Esophagus (tissue), 2 donors: ENCODE measurements around the gene MACROD2. TPM values are rescaled to one million over a fixed set of nuclear protein-coding genes. Genes with fewer than 3 reads are reported as not detected.
"Not testable (repeated sequence)": the region's sequence is repeated elsewhere in the genome, so short reads cannot be mapped to it uniquely, and the experiment has no call there.

Experiments used
- H3K27ac ChIP-seq, 2 donors: one replicate each; pipeline ENCODE4 v1.5.1; 2013; ENCODE audit warnings: low read depth in 2 of 2, mild to moderate bottlenecking in 2 of 2, inconsistent platforms in 1 of 2, low read length in 1 of 2, moderate library complexity in 1 of 2
- H3K27me3 ChIP-seq, 2 donors: one replicate each; pipeline ENCODE4 v1.6.1; 2013; ENCODE audit warnings: low read length in 2 of 2, control low read depth in 1 of 2, mild to moderate bottlenecking in 1 of 2; ENCODE audit not compliant: insufficient read depth in 2 of 2, control insufficient read depth in 1 of 2
- H3K36me3 ChIP-seq, 2 donors: one replicate each; pipeline ENCODE4 v1.6.1; 2013; ENCODE audit warnings: low read length in 1 of 2; ENCODE audit not compliant: control insufficient read depth in 2 of 2, insufficient read depth in 2 of 2
- H3K4me1 ChIP-seq, 2 donors: one replicate each; pipeline ENCODE4 v1.6.1; 2013; ENCODE audit warnings: low read length in 1 of 2; ENCODE audit not compliant: control insufficient read depth in 2 of 2, insufficient read depth in 2 of 2
- H3K4me3 ChIP-seq, 2 donors: one replicate each; pipeline ENCODE4 v1.5.1; 2013; ENCODE audit warnings: low read length in 2 of 2, mild to moderate bottlenecking in 2 of 2, low read depth in 1 of 2, moderate library complexity in 1 of 2
- H3K9me3 ChIP-seq, 2 donors: one replicate each; pipeline ENCODE4 v1.6.1; 2013; ENCODE audit warnings: mild to moderate bottlenecking in 2 of 2, low read depth in 1 of 2, low read length in 1 of 2, moderate library complexity in 1 of 2; ENCODE audit not compliant: control insufficient read depth in 2 of 2, insufficient read depth in 1 of 2
- WGBS, 2 donors: extraction: QIAGEN DNeasy Blood & Tissue Kit; methylation state at CpG; one replicate each; pipeline ENCODE4 v1.1.7; 2013; 5-methylcytosine and 5-hydroxymethylcytosine counted together
- polyA plus RNA-seq, 2 donors: library from polyadenylated mRNA; stranded (reverse); fragments of 200-250 nt; gene quantifications; one replicate each; pipeline ENCODE4 v1.2.3, GENCODE V29; 2013
- donor health status: healthy with polysubstance abuse.
- donor health status: Bipolar disorder and iron deficiency.

Gene MACROD2
- polyA plus RNA-seq, 2 donors: 0.64 to 1.9 TPM

- Histone ChIP-seq H3K4me1 (no peaks in the 10 kb centered on the region), H3K36me3 (no peaks in the 10 kb centered on the region), H3K27me3 (no peaks in the 10 kb centered on the region), H3K4me3 (no peak overlapping the region), H3K27ac (no peak overlapping the region), H3K9me3 (no peaks in the 10 kb centered on the region)
- 93 to 98% methylated on average over 5 of the region's 5 CpGs for WGBS, 2 donors
Measured at GRCh38 chr20:16011519-16011918, 2016.2 kb downstream of the MACROD2 start.

GRCh38 chr20:16012934-16013333 is 2017.6 kb downstream of the MACROD2 start:
- H3K4me1 ChIP-seq, H3K27me3 ChIP-seq, H3K36me3 ChIP-seq, H3K27ac ChIP-seq, H3K4me3 ChIP-seq, H3K9me3 ChIP-seq: not testable (repeated sequence)
- WGBS, 2 donors: 78 to 84% methylated on average over 6 of the region's 6 CpGs

GRCh38 chr20:16013631-16014030 is 2018.3 kb downstream of the MACROD2 start:
- Histone ChIP-seq H3K27ac (no peak overlapping the region), H3K9me3 (no peaks in the 10 kb centered on the region), H3K4me3 (no peak overlapping the region), H3K4me1 (no peaks in the 10 kb centered on the region), H3K36me3 (no peaks in the 10 kb centered on the region), H3K27me3 (no peaks in the 10 kb centered on the region)
- 90 to 94% methylated on average over 4 of the region's 4 CpGs for WGBS, 2 donors

GRCh38 chr20:16014436-16014835 is 2019.1 kb downstream of the MACROD2 start:
- 85 to 94% methylated on average over 2 of the region's 2 CpGs for WGBS, 2 donors
- Histone ChIP-seq H3K27me3 (no peaks in the 10 kb centered on the region), H3K36me3 (no peaks in the 10 kb centered on the region), H3K9me3 (no peaks in the 10 kb centered on the region), H3K27ac (no peak overlapping the region), H3K4me1 (no peaks in the 10 kb centered on the region), H3K4me3 (no peak overlapping the region)

GRCh38 chr20:16017656-16018055 is 2022.3 kb downstream of the MACROD2 start:
- Histone ChIP-seq H3K4me1 (no peaks in the 10 kb centered on the region), H3K4me3 (no peak overlapping the region), H3K27ac (no peak overlapping the region), H3K27me3 (no peaks in the 10 kb centered on the region), H3K36me3 (no peaks in the 10 kb centered on the region), H3K9me3 (no peaks in the 10 kb centered on the region)
- 70% methylated on average over 1 of the region's 1 CpG for WGBS, 2 donors

GRCh38 chr20:16018881-16019280 is 2023.6 kb downstream of the MACROD2 start:
- Histone ChIP-seq H3K9me3 (no peaks in the 10 kb centered on the region), H3K4me1 (no peaks in the 10 kb centered on the region), H3K36me3 (no peaks in the 10 kb centered on the region), H3K27me3 (no peaks in the 10 kb centered on the region), H3K4me3 (no peak overlapping the region), H3K27ac (no peak overlapping the region)

- 61 to 65% methylated on average over 3 of the region's 3 CpGs for WGBS, 2 donors
- Histone ChIP-seq H3K27ac (no peak overlapping the region), H3K9me3 (no peaks in the 10 kb centered on the region)
Measured at GRCh38 chr20:16020971-16021370, 2025.7 kb downstream of the MACROD2 start.

GRCh38 chr20:16025084-16025483 is 2029.8 kb downstream of the MACROD2 start:
- Histone ChIP-seq H3K4me3 (no peak overlapping the region), H3K27ac (no peak overlapping the region), H3K9me3 (no peaks in the 10 kb centered on the region), H3K4me1 (no peaks in the 10 kb centered on the region), H3K36me3 (no peaks in the 10 kb centered on the region), H3K27me3 (no peaks in the 10 kb centered on the region)
- WGBS, 2 donors: 75 to 89% methylated on average over 1 of the region's 1 CpG

More at GRCh38 chr20:16020971-16021370, 2025.7 kb downstream of the MACROD2 start:
- Histone ChIP-seq H3K36me3 (no peaks in the 10 kb centered on the region), H3K27me3 (no peaks in the 10 kb centered on the region), H3K4me3 (no peak overlapping the region), H3K4me1 (no peaks in the 10 kb centered on the region)

GRCh38 chr20:16027686-16028085 is 2032.4 kb downstream of the MACROD2 start:
- H3K27ac ChIP-seq: no peak overlapping the region
- no peaks in the 10 kb centered on the region for H3K27me3 ChIP-seq
- no peak overlapping the region for H3K4me3 ChIP-seq

GRCh38 chr20:16028923-16029322 is 2033.6 kb downstream of the MACROD2 start:
- no peaks in the 10 kb centered on the region for H3K9me3 ChIP-seq
- no peaks in the 10 kb centered on the region for H3K4me1 ChIP-seq
- H3K36me3 ChIP-seq: no peaks in the 10 kb centered on the region
- H3K27me3 ChIP-seq: no peaks in the 10 kb centered on the region
- 88 to 90% methylated on average over 6 of the region's 6 CpGs for WGBS, 2 donors
- no peak overlapping the region for H3K27ac ChIP-seq
- H3K4me3 ChIP-seq: no peak overlapping the region

More at GRCh38 chr20:16027686-16028085, 2032.4 kb downstream of the MACROD2 start:
- H3K36me3 ChIP-seq: no peaks in the 10 kb centered on the region
- no peaks in the 10 kb centered on the region for H3K4me1 ChIP-seq
- H3K9me3 ChIP-seq: no peaks in the 10 kb centered on the region
